Activated T-cell treated with anti-CD3 and anti-CD28 coated beads for 4 hours (primary cell): ENCODE data around the gene CUBN.
"Not testable (repeated sequence)": the region's sequence is repeated elsewhere in the genome, so short reads cannot be mapped to it uniquely, and the experiment has no call there.

Source experiments
- DNase-seq: peaks from one replicate; pipeline ENCODE4 v3.0.0-alpha.2; 2020

The CUBN gene

GRCh38 chr10:16853809-16854208 lies 275.8 kb downstream of the CUBN start:
- no peak for DNase-seq

GRCh38 chr10:16853201-16853600 lies 276.4 kb downstream of the CUBN start:
- DNase-seq: no peak

GRCh38 chr10:16852624-16853023 lies 277.0 kb downstream of the CUBN start:
- no peak for DNase-seq

GRCh38 chr10:16848562-16849154 lies 281.0 kb downstream of the CUBN start:
- no peak for DNase-seq

- no peak for DNase-seq
Observed at GRCh38 chr10:16847644-16848043, 282.0 kb downstream of the CUBN start.

- DNase-seq: no peak
Observed at GRCh38 chr10:16845248-16845647, 284.4 kb downstream of the CUBN start.

GRCh38 chr10:16843252-16843870 lies 286.2 kb downstream of the CUBN start:
- DNase-seq: no peak

GRCh38 chr10:16835228-16835627 lies 294.4 kb downstream of the CUBN start:
- no peak for DNase-seq

- no peak for DNase-seq
Observed at GRCh38 chr10:16832351-16833080, 297.1 kb downstream of the CUBN start.

- DNase-seq: no peak
Observed at GRCh38 chr10:16828701-16829175, 300.9 kb downstream of the CUBN start.

- peak; percentile 62 for DNase-seq
Observed at GRCh38 chr10:16828114-16828568, 301.5 kb downstream of the CUBN start.

- not testable (repeated sequence) for DNase-seq
Observed at GRCh38 chr10:16827474-16827873, 302.1 kb downstream of the CUBN start.

GRCh38 chr10:16822726-16823360 lies 306.8 kb downstream of the CUBN start:
- no peak for DNase-seq

GRCh38 chr10:16822027-16822426 lies 307.6 kb downstream of the CUBN start:
- no peak for DNase-seq

GRCh38 chr10:16820421-16820820 lies 309.2 kb downstream of the CUBN start:
- DNase-seq: no peak

- no peak for DNase-seq
Observed at GRCh38 chr10:16820018-16820417, 309.6 kb downstream of the CUBN start.

GRCh38 chr10:16819436-16819835 lies 310.2 kb downstream of the CUBN start:
- no peak for DNase-seq

- DNase-seq: no peak
Observed at GRCh38 chr10:16819026-16819425, 310.6 kb downstream of the CUBN start.

GRCh38 chr10:16817125-16818019 lies 312.2 kb downstream of the CUBN start, which contains the start of gene RSU1:
Gene RSU1 (minus strand): TSS chr10:16817424. CDS start chr10:16817081, 343 bp downstream.
- DNase-seq: peak; percentile 99

GRCh38 chr10:16816830-16817124 lies 312.8 kb downstream of the CUBN start:
- no peak for DNase-seq

GRCh38 chr10:16816171-16816570 lies 313.4 kb downstream of the CUBN start:
- no peak for DNase-seq

- no peak for DNase-seq
Observed at GRCh38 chr10:16814012-16814411, 315.6 kb downstream of the CUBN start.

GRCh38 chr10:16812676-16813075 lies 316.9 kb downstream of the CUBN start:
- DNase-seq: no peak
